HepG2 (cell line): Measurements from ENCODE around the gene ADAM19. TPM values are rescaled to one million over a fixed set of nuclear protein-coding genes. Genes with fewer than 3 reads are reported as not detected.

Source experiments
- ATAC-seq: fragments of 200-7000 bp; cut with Tn5 transposase; 3 replicates; pipeline ENCODE4 v1.9.1; 2020; ENCODE audit warnings: mild to moderate bottlenecking, moderate library complexity
- BruUV-seq: library from RNA; stranded (reverse); fragments of 400-500 nt; replicated peaks from 2 replicates; lab custom pipeline; 2021; lab: Mats Ljungman, UMichigan
- CTCF ChIA-PET: fragments of 300-600 bp; formaldehyde crosslinking; extraction: SDS; loops from one replicate; lab custom pipeline; 2021; ENCODE audit warnings: low total read pairs, inconsistent platforms, low intra/inter-chr PET ratio; lab: Yijun Ruan, JAX
- POLR2A ChIA-PET: fragments of 350-600 bp; sonication (Branson Sonifier 250); formaldehyde crosslinking; loops from one replicate; lab custom pipeline; 2020; ENCODE audit warnings: antibody characterized with exemption, inconsistent platforms; lab: Yijun Ruan, JAX
- DNase-seq: peaks from one replicate; pipeline ENCODE4 v3.0.0-alpha.2; 2015; ENCODE audit warnings: low spot score
- FAIRE-seq: peaks from 3 replicates; lab custom pipeline; 2011; peaks lifted over from hg19 to GRCh38; lab: Jason Lieb, UNC
- H2AFZ ChIP-seq: one replicate; pipeline ENCODE4 v1.6.1; 2011; ENCODE audit warnings: low read length, inconsistent platforms
- H3K27ac ChIP-seq: fragments of 300-600 bp; 3 replicates; pipeline ENCODE4 v1.8.0; 2011; ENCODE audit warnings: mixed run types, mild to moderate bottlenecking, mixed read lengths, low read length, inconsistent platforms; ENCODE audit not compliant: insufficient read depth; ENCODE audit errors: extremely low read length
- H3K27me3 ChIP-seq, 2 experiments: fragments of 200-600 bp in 1 of 2; 2 replicates in 1 of 2; 3 replicates in 1 of 2; pipeline versions ENCODE4 v1.6.0 to v1.8.0; 2011; ENCODE audit warnings: low read length in 2 of 2, mild to moderate bottlenecking in 2 of 2, moderate library complexity in 2 of 2, inconsistent platforms in 1 of 2; ENCODE audit not compliant: insufficient read depth in 2 of 2, control insufficient read depth in 1 of 2
- H3K36me3 ChIP-seq, 2 experiments: fragments of 200-600 bp in 1 of 2; replicated peaks in 1 of 2; 2 replicates in 1 of 2; 3 replicates in 1 of 2; pipeline versions ENCODE4 v1.5.1 to v1.8.0; 2011; ENCODE audit warnings: low read length in 2 of 2, inconsistent platforms in 1 of 2; ENCODE audit not compliant: insufficient read depth in 2 of 2, control insufficient read depth in 1 of 2
- H3K4me1 ChIP-seq: 2 replicates; pipeline ENCODE4 v1.5.1; 2012; ENCODE audit warnings: low read length, inconsistent platforms; ENCODE audit not compliant: insufficient read depth
- H3K4me2 ChIP-seq: 2 replicates; pipeline ENCODE4 v1.6.0; 2011; ENCODE audit warnings: low read depth, low read length, inconsistent platforms
- H3K4me3 ChIP-seq, 3 experiments: fragments of 200-600 bp in 1 of 3; sonication (generic), shearing (Covaris generic) in 1 of 3; replicated peaks in 1 of 3; 2 replicates each; pipeline ENCODE4 v1.5.1; 2011 to 2016; ENCODE audit warnings: low read length in 3 of 3, inconsistent platforms in 2 of 3, low read depth in 2 of 3, mild to moderate bottlenecking in 2 of 3, control low read depth in 1 of 3, mixed read lengths in 1 of 3; ENCODE audit not compliant: insufficient read depth in 1 of 3
- H3K79me2 ChIP-seq: one replicate; pipeline ENCODE4 v1.6.1; 2011; ENCODE audit warnings: low read length, inconsistent platforms; ENCODE audit not compliant: insufficient read depth
- H3K9ac ChIP-seq: 2 replicates; pipeline ENCODE4 v1.6.0; 2011; ENCODE audit warnings: mild to moderate bottlenecking, low read depth, low read length, inconsistent platforms; ENCODE audit not compliant: insufficient read depth
- H3K9me3 ChIP-seq: 2 replicates; pipeline ENCODE4 v1.5.1; 2012; ENCODE audit warnings: mild to moderate bottlenecking, low read length
- H4K20me1 ChIP-seq: 2 replicates; pipeline ENCODE4 v1.6.0; 2011; ENCODE audit warnings: inconsistent platforms, mild to moderate bottlenecking, low read length, moderate library complexity; ENCODE audit not compliant: insufficient read depth
- HNF4A ChIP-seq: sonication (generic); formaldehyde crosslinking; IDR thresholded peaks from 2 replicates; pipeline ENCODE4 v1.4.0; 2020; ENCODE audit warnings: missing genetic modification reagents
- IRX3 ChIP-seq: sonication (generic); formaldehyde crosslinking; IDR thresholded peaks from 2 replicates; pipeline ENCODE4 v1.8.1; 2023; ENCODE audit warnings: mild to moderate bottlenecking, low read depth, missing genetic modification reagents, borderline replicate concordance
- NFE2L2 ChIP-seq: fragments of 150-350 bp; IDR thresholded peaks from 2 replicates; pipeline ENCODE4 v1.6.1; 2014; ENCODE audit warnings: low read length
- NR2F6 ChIP-seq, 2 experiments: IDR thresholded peaks; 2 replicates each; pipeline ENCODE4 v1.6.1; 2016; ENCODE audit warnings: antibody characterized with exemption in 1 of 2, mild to moderate bottlenecking in 1 of 2
- SRF ChIP-seq: IDR thresholded peaks from 2 replicates; pipeline ENCODE4 v1.6.1; 2011; ENCODE audit warnings: mild to moderate bottlenecking, low read depth, low read length, moderate library complexity
- ZBTB7B ChIP-seq: sonication (generic); formaldehyde crosslinking; IDR thresholded peaks from 2 replicates; pipeline ENCODE4 v1.4.0; 2020; ENCODE audit warnings: missing genetic modification reagents
- ZC3H4 ChIP-seq: sonication (generic); formaldehyde crosslinking; IDR thresholded peaks from 2 replicates; pipeline ENCODE4 v1.4.0; 2020; ENCODE audit warnings: missing genetic modification reagents, borderline replicate concordance
- ZNF263 ChIP-seq: sonication (generic); formaldehyde crosslinking; IDR thresholded peaks from 2 replicates; pipeline ENCODE4 v1.4.0; 2020; ENCODE audit warnings: missing genetic modification reagents
- ZNF318 ChIP-seq: sonication (generic); formaldehyde crosslinking; IDR thresholded peaks from 2 replicates; pipeline ENCODE4 v1.4.0; 2020; ENCODE audit warnings: mild to moderate bottlenecking, missing genetic modification reagents
- WGBS: methylation state at CpG from one replicate; pipeline ENCODE4 v1.1.6; 2017; ENCODE audit warnings: low lambda C conversion rate; 5-methylcytosine and 5-hydroxymethylcytosine counted together
- in situ Hi-C: cut with HindIII; loops from 2 replicates; pipeline ENCODE4 v1.10.0; 2017; ENCODE audit warnings: low pct_unique_long_range_greater_than_20kb; ENCODE audit not compliant: extremely low pct_ligation_motif_present
- intact Hi-C: fragments of 100-400 bp; cut with micrococcal nuclease; formaldehyde crosslinking; loops from one replicate; pipeline ENCODE4 v1.10.0; 2022; ENCODE audit not compliant: unreplicated experiment
- polyA plus RNA-seq, 8 experiments: library from polyadenylated mRNA; depleted of rRNA in 3 of 8; stranded (reverse) in 7 of 8; unstranded in 1 of 8; fragments of >200 nt; fragmentation: Illumina TruSeq in 4 of 8; extraction: Trizol in 4 of 8; gene quantifications; 2 replicates each; pipeline versions ENCODE4 v1.2.1 to v1.2.3, GENCODE V29; 2011 to 2016; ENCODE audit warnings: low read depth in 4 of 8, missing spikeins in 1 of 8, mixed read lengths in 1 of 8; ENCODE audit not compliant: insufficient read depth in 1 of 8
- total RNA-seq, 5 experiments: library from RNA; depleted of rRNA; stranded (reverse); fragments of >200 nt; fragmentation: Illumina TruSeq; extraction: Trizol; gene quantifications; 2 replicates each; pipeline ENCODE4 v1.2.3, GENCODE V29; 2016; ENCODE audit warnings: low read depth in 1 of 5

ADAM19 gene
- total and polyA plus RNA-seq, 2 of the 13 experiments (the other 11 are each of a cell fraction or from before 2014, with no cell fraction given) = 0.38 to 0.74 TPM

GRCh38 chr5:157494178-157494832 is 81.3 kb downstream of the ADAM19 start (continued):
- TF ChIP-seq HNF4A (CRISPR knock-in tag) (peak; percentile 19; the same call in 1 of the 2 replicates), NR2F6 (IDR thresholded peaks at IDR 0.05) (no peak), NR2F6 (CRISPR knock-in tag; IDR thresholded peaks at IDR 0.05) (0 out of 2 replicates have a peak, but pooled peaks have one; percentile 10), NFE2L2 (peak; percentile 39; the same call in 1 of the 2 replicates), ZNF318 (no peak)

DNA sequence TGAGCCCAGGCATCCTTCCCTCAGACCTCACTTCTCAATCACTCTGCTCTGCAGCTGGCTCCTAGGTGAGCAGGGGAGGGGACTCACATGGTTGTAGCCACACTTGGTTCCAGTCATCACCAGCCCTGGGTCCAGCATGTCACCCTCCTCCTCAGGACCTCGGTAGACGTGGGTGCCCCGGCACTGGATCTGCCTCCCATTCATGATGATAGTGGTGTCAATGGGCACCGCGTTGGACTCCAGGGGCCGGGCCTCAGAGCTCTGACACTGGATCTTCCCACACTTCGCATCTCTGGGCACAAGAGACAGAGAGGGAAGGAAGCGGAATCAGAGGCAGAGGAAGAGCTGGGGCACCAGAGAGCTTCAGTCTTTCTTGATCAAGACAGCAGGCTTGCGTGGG is 82.7 kb downstream of the ADAM19 start:
- H3K4me2 ChIP-seq = no peak overlapping the region
- intact Hi-C loops (no loop called here), in situ Hi-C loops (no loop called here)
- TF ChIP-seq ZBTB7B (CRISPR knock-in tag) (no peak), ZNF263 (CRISPR knock-in tag) (no peak), SRF (no peak), IRX3 (CRISPR knock-in tag) (no peak), ZC3H4 (CRISPR knock-in tag) (no peak)
- H3K9ac ChIP-seq = no peak overlapping the region
- H3K79me2 ChIP-seq = no peaks in the 10 kb centered on the region
- no peak for DNase-seq
- ChIA-PET CTCF (no interaction called here), POLR2A (no interaction called here)
- H3K4me3 ChIP-seq = no peak overlapping the region
- H3K27ac ChIP-seq = no peak overlapping the region
- H2AFZ ChIP-seq = no peak overlapping the region
- H3K9me3 ChIP-seq = no peaks in the 10 kb centered on the region
- peaks cover 9% of the 10 kb centered on the region for H3K4me1 ChIP-seq
- H4K20me1 ChIP-seq = no peaks in the 10 kb centered on the region
- BruUV-seq = no TSS peak
- ATAC-seq = no peak
- H3K27me3 ChIP-seq = no peaks in the 10 kb centered on the region
- WGBS = 78% methylated on average over 6 of the region's 9 CpGs
- no peaks in the 10 kb centered on the region for H3K36me3 ChIP-seq
- FAIRE-seq = no peak
